ENCODE data around the gene ITGA1. TPM values are rescaled to one million over a fixed set of nuclear protein-coding genes. Genes with fewer than 3 reads are reported as not detected.

ITGA1 gene
- total and polyA plus RNA-seq, 4 donors: 24.2 to 187 (median 48.5) TPM

DNA sequence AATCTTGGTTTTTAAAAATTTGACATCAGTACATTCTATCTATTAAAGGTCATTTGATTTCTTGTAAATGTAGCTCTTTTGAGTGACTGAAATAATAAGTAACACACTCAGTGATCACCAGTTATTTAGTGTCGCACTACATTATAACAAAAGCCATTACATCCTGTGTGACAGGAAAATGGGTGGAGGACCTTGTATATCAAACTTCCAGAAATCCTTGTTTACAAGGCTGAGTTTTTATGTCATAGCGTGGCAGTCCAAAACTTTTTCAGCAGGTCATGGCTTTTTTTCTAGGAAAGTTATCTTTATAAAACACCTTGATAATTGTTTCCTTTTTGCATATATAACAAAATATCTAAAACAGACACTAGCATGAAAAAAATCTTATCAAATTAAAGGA is 14.4 kb upstream of the ITGA1 start:
- Histone ChIP-seq H3K4me1 (ENCODE audit: control insufficient read depth in 4 of 4, insufficient read depth in 4 of 4, low read length in 3 of 4) (peaks cover 3 to 9% (median 6%) of the 10 kb centered on the region in 4 donors), H3K36me3 (ENCODE audit: control insufficient read depth in 4 of 4, insufficient read depth in 3 of 4, low read depth in 1 of 4, low read length in 3 of 4) (no peaks in the 10 kb centered on the region), H3K9me3 (ENCODE audit: control insufficient read depth in 4 of 4, low read length in 3 of 4) (no peaks in the 10 kb centered on the region), H3K27ac (ENCODE audit: low read depth in 1 of 2, low read length in 2 of 2) (no peak overlapping the region), H3K9ac (ENCODE audit: low read depth in 1 of 2, low read length in 2 of 2) (no peak overlapping the region), H3K27me3 (ENCODE audit: control insufficient read depth in 4 of 4, insufficient read depth in 4 of 4, low read length in 3 of 4) (no peaks in the 10 kb centered on the region), H3K4me3 (ENCODE audit: low read depth in 1 of 3, low read length in 3 of 3) (no peak overlapping the region)
- DNase-seq (ENCODE audit: low spot score): no peak
- WGBS: 73% methylated on average over 2 of the region's 2 CpGs
- TF ChIP-seq, protein P1, sequence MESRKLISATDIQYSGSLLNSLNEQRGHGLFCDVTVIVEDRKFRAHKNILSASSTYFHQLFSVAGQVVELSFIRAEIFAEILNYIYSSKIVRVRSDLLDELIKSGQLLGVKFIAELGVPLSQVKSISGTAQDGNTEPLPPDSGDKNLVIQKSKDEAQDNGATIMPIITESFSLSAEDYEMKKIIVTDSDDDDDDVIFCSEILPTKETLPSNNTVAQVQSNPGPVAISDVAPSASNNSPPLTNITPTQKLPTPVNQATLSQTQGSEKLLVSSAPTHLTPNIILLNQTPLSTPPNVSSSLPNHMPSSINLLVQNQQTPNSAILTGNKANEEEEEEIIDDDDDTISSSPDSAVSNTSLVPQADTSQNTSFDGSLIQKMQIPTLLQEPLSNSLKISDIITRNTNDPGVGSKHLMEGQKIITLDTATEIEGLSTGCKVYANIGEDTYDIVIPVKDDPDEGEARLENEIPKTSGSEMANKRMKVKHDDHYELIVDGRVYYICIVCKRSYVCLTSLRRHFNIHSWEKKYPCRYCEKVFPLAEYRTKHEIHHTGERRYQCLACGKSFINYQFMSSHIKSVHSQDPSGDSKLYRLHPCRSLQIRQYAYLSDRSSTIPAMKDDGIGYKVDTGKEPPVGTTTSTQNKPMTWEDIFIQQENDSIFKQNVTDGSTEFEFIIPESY (IDR thresholded peaks at IDR 0.05): no peak
- TF ChIP-seq FOXA2 (IDR thresholded peaks at IDR 0.05): no peak
- no peak for TF ChIP-seq YY1 (IDR thresholded peaks at IDR 0.05)
- TF ChIP-seq, protein P2, sequence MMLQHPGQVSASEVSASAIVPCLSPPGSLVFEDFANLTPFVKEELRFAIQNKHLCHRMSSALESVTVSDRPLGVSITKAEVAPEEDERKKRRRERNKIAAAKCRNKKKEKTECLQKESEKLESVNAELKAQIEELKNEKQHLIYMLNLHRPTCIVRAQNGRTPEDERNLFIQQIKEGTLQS (IDR thresholded peaks at IDR 0.05): no peak
- TF ChIP-seq, protein P3, sequence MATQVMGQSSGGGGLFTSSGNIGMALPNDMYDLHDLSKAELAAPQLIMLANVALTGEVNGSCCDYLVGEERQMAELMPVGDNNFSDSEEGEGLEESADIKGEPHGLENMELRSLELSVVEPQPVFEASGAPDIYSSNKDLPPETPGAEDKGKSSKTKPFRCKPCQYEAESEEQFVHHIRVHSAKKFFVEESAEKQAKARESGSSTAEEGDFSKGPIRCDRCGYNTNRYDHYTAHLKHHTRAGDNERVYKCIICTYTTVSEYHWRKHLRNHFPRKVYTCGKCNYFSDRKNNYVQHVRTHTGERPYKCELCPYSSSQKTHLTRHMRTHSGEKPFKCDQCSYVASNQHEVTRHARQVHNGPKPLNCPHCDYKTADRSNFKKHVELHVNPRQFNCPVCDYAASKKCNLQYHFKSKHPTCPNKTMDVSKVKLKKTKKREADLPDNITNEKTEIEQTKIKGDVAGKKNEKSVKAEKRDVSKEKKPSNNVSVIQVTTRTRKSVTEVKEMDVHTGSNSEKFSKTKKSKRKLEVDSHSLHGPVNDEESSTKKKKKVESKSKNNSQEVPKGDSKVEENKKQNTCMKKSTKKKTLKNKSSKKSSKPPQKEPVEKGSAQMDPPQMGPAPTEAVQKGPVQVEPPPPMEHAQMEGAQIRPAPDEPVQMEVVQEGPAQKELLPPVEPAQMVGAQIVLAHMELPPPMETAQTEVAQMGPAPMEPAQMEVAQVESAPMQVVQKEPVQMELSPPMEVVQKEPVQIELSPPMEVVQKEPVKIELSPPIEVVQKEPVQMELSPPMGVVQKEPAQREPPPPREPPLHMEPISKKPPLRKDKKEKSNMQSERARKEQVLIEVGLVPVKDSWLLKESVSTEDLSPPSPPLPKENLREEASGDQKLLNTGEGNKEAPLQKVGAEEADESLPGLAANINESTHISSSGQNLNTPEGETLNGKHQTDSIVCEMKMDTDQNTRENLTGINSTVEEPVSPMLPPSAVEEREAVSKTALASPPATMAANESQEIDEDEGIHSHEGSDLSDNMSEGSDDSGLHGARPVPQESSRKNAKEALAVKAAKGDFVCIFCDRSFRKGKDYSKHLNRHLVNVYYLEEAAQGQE (IDR thresholded peaks at IDR 0.05): no peak
- TF ChIP-seq SP1 (IDR thresholded peaks at IDR 0.05): no peak
- TF ChIP-seq HNF4G (IDR thresholded peaks at IDR 0.05): no peak
- no peak for TF ChIP-seq FOXA1 (IDR thresholded peaks at IDR 0.05)
- no peak for TF ChIP-seq HNF4A (conservative IDR thresholded peaks at IDR 0.05)
- TF ChIP-seq GABPA (IDR thresholded peaks at IDR 0.05 in 1 of 2, conservative IDR thresholded peaks at IDR 0.05 in 1 of 2): no peak
- TF ChIP-seq JUND (IDR thresholded peaks at IDR 0.05): no peak
- TF ChIP-seq, protein P4, sequence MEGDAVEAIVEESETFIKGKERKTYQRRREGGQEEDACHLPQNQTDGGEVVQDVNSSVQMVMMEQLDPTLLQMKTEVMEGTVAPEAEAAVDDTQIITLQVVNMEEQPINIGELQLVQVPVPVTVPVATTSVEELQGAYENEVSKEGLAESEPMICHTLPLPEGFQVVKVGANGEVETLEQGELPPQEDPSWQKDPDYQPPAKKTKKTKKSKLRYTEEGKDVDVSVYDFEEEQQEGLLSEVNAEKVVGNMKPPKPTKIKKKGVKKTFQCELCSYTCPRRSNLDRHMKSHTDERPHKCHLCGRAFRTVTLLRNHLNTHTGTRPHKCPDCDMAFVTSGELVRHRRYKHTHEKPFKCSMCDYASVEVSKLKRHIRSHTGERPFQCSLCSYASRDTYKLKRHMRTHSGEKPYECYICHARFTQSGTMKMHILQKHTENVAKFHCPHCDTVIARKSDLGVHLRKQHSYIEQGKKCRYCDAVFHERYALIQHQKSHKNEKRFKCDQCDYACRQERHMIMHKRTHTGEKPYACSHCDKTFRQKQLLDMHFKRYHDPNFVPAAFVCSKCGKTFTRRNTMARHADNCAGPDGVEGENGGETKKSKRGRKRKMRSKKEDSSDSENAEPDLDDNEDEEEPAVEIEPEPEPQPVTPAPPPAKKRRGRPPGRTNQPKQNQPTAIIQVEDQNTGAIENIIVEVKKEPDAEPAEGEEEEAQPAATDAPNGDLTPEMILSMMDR (IDR thresholded peaks at IDR 0.05; ENCODE audit: low read depth, low read length, missing input control): no peak

DNA sequence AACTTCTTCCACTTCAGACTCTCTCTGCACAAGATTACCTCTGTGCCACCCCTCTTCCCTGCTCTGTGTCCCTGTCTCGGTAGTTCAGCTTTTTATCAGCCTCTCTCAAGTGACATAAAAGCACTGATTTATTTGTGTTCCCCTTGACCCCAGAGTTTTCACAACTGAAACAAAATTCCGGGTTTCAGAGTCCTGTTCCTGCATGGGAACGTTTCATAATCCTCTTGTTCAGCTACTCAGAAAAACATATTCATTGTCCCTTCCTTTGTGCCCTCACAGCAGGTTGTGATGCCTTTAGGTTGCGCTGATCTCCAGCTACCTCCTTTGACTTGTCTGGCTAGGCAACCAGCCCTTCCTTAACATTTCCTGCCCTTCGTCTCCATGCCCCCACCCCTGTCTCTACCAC is 13.7 kb upstream of the ITGA1 start:
- Histone ChIP-seq H3K36me3 (ENCODE audit: control insufficient read depth in 4 of 4, insufficient read depth in 3 of 4, low read depth in 1 of 4, low read length in 3 of 4) (no peaks in the 10 kb centered on the region), H3K4me3 (ENCODE audit: low read depth in 1 of 3, low read length in 3 of 3) (no peak overlapping the region), H3K27ac (ENCODE audit: low read depth in 1 of 2, low read length in 2 of 2) (no peak overlapping the region), H3K9me3 (ENCODE audit: control insufficient read depth in 4 of 4, low read length in 3 of 4) (no peaks in the 10 kb centered on the region), H3K4me1 (ENCODE audit: control insufficient read depth in 4 of 4, insufficient read depth in 4 of 4, low read length in 3 of 4) (peaks cover 1 to 9% (median 6%) of the 10 kb centered on the region in 4 donors), H3K27me3 (ENCODE audit: control insufficient read depth in 4 of 4, insufficient read depth in 4 of 4, low read length in 3 of 4) (no peaks in the 10 kb centered on the region), H3K9ac (ENCODE audit: low read depth in 1 of 2, low read length in 2 of 2) (no peak overlapping the region)
- no peak for DNase-seq (ENCODE audit: low spot score)
- 27% methylated on average over 5 of the region's 5 CpGs for WGBS
- TF ChIP-seq, protein P2 (IDR thresholded peaks at IDR 0.05): no peak
- peak; percentile 84 for TF ChIP-seq SP1 (IDR thresholded peaks at IDR 0.05)
- TF ChIP-seq, protein P5, sequence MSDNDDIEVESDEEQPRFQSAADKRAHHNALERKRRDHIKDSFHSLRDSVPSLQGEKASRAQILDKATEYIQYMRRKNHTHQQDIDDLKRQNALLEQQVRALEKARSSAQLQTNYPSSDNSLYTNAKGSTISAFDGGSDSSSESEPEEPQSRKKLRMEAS (IDR thresholded peaks at IDR 0.05): peak; percentile 43
- peak; percentile 86 to 88 for TF ChIP-seq HNF4A (conservative IDR thresholded peaks at IDR 0.05)
- TF ChIP-seq YY1 (IDR thresholded peaks at IDR 0.05): peak; percentile 17
- TF ChIP-seq FOXA2 (IDR thresholded peaks at IDR 0.05): no peak
- peak; percentile 75 to 82 for TF ChIP-seq RXRA (IDR thresholded peaks at IDR 0.05)
- peak; percentile 63 for TF ChIP-seq NR2F2 (IDR thresholded peaks at IDR 0.05)
- no peak for TF ChIP-seq EGR1 (IDR thresholded peaks at IDR 0.05; ENCODE audit: low read depth in 2 of 2)
- TF ChIP-seq, protein P4 (IDR thresholded peaks at IDR 0.05; ENCODE audit: low read depth, low read length, missing input control): no peak
- TF ChIP-seq, protein P3 (IDR thresholded peaks at IDR 0.05): peak; percentile 54

All from liver (tissue), 9 donors.